IPS-20b (cell line): Measurements from ENCODE around the gene ZBTB26.
"Not testable (repeated sequence)": the region's sequence is repeated elsewhere in the genome, so short reads cannot be mapped to it uniquely, and the experiment has no call there.

Experiments
- H3K27ac ChIP-seq: one replicate; pipeline ENCODE4 v1.5.1; 2013; ENCODE audit warnings: low read length
- H3K27me3 ChIP-seq: 2 replicates; pipeline ENCODE4 v1.6.1; 2013; ENCODE audit warnings: mild to moderate bottlenecking, low read length, inconsistent platforms; ENCODE audit not compliant: insufficient read depth
- H3K36me3 ChIP-seq: 2 replicates; pipeline ENCODE4 v1.6.1; 2013; ENCODE audit warnings: low read depth, mild to moderate bottlenecking, inconsistent platforms, low read length, moderate library complexity; ENCODE audit not compliant: insufficient read depth
- H3K4me1 ChIP-seq: 2 replicates; pipeline ENCODE4 v1.6.1; 2013; ENCODE audit warnings: mild to moderate bottlenecking, control low read depth, inconsistent platforms, low read length, moderate library complexity; ENCODE audit not compliant: insufficient read depth
- H3K4me3 ChIP-seq: 2 replicates; pipeline ENCODE4 v1.5.1; 2013; ENCODE audit warnings: mild to moderate bottlenecking, low read length, inconsistent platforms
- H3K9ac ChIP-seq: 2 replicates; pipeline ENCODE4 v1.6.1; 2013; ENCODE audit warnings: low read depth, mild to moderate bottlenecking, inconsistent platforms, low read length, moderate library complexity
- H3K9me3 ChIP-seq: 2 replicates; pipeline ENCODE4 v1.6.1; 2013; ENCODE audit warnings: mild to moderate bottlenecking, low read depth, low read length, inconsistent platforms; ENCODE audit not compliant: insufficient read depth

The ZBTB26 gene

DNA sequence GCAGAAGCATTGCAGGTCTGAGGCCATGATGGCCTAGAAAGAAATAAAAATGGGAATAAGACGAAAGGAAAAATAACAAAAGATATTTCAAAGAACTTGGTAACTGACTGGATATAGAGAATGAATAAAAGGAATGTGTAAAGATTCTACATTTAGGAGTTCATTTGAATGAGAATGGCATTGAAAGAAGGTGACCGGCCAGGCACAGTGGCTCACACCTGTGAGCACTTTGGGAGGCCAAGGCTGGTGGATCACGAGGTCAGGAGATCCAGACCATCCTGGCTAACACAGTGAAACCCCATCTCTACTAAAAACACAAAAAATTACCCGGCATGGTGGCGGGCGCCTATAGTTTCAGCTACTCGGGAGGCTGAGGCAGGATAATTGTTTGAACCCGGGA, 8.6 kb downstream of the ZBTB26 start:
- H3K9ac ChIP-seq: peak overlapping the region; percentile 40; the same call in 1 of the 2 replicates
- peaks cover 25% of the 10 kb centered on the region for H3K36me3 ChIP-seq

DNA sequence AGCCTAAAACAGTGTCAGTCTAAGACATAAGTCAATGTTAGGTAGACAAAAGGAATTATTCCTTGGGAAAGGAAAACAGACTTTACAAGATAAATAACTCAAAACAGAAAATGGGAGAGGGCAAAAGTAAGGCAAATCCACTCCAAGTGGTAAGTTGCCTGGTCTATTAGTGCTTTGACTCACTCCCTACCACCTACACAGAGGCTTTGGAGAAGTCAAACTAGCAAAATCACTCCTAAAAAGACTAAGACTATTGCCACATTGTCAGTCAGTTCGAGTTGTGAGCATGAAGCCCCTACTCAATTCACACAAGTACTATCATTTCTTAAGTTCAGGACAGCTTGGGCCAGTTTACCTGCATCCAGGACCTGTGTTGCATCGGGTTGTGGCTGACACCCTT, 13.0 kb downstream of the ZBTB26 start:
- no peaks in the 10 kb centered on the region for H3K9me3 ChIP-seq
- H3K9ac ChIP-seq: no peak overlapping the region
- peaks cover 25% of the 10 kb centered on the region for H3K36me3 ChIP-seq
- no peak overlapping the region for H3K27ac ChIP-seq
- H3K4me1 ChIP-seq: peaks cover 11% of the 10 kb centered on the region; the same call in 1 of the 2 replicates
- H3K27me3 ChIP-seq: no peaks in the 10 kb centered on the region
- H3K4me3 ChIP-seq: no peak overlapping the region

More for the DNA sequence above, 8.6 kb downstream of the ZBTB26 start:
- Histone ChIP-seq H3K9me3 (no peaks in the 10 kb centered on the region), H3K4me3 (peak overlapping the region; percentile 41; the same call in 1 of the 2 replicates), H3K27me3 (no peaks in the 10 kb centered on the region), H3K27ac (no peak overlapping the region), H3K4me1 (peaks cover 18% of the 10 kb centered on the region; the same call in 1 of the 2 replicates)

DNA sequence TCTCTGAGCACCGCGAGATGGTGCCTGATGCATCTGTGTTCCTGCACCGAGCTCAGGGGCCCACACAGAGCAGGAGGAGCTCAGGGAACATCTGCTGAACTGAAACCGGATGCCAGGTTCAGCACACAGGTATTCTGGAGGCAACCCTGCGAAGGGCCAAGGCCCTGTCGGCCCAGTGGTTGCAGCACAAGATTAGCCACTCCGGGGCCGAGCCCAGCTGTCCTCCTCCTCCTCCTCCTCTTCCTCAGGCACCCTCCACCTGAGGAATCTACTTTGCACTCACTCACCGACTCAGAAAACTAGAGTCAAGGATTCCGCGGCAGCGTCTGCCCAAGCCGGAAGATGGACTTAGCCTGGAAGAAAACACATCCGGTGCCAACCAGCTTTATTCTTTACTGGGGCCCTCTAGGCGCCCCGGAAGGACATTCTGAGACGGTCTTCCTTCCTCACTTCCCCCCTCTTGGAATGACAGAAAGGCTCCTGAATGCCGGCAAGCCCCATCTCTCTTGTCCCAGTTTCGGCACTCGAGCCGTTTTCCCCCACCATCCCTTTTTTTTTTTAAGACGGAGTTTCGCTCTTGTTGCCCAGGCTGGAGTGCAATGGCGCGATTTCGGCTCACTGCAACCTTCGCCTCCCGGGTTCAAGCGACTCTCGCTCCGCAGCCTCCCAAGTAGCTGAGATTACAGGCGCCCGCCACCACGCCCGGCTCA, 18.2 kb downstream of the ZBTB26 start, which contains the start of gene ZBTB6:
Gene ZBTB6, minus strand, starts transcription at position 360 of the 710 bp plus-strand sequence. CDS start 1,251 bp downstream, outside the sequence.
- 0 out of 2 replicates have a peak, but pooled peaks cover 2% of the 10 kb centered on the region for H3K4me1 ChIP-seq
- no peaks in the 10 kb centered on the region for H3K9me3 ChIP-seq
- peak within 1 kb of the TSS; percentile 97 for H3K4me3 ChIP-seq
- peak within 1 kb of the TSS; percentile 98 for H3K9ac ChIP-seq
- peak within 1 kb of the TSS; percentile 90 for H3K27ac ChIP-seq
- no peaks in the 10 kb centered on the region for H3K27me3 ChIP-seq
- peaks cover 31% of the 10 kb centered on the region for H3K36me3 ChIP-seq

DNA sequence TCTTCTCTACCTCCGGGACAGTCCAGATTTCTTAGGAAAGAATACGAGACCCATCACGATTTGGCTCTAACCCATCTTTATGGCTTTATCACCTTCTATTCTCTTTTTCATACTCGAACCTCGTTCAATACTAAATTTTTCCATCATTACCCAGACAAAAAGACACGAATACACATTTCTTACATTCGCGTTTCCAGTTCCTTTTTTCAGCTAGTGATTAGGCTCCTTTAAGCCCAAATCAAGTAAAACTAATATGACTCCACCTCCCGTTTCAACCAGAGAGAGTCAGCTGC, 18.7 kb downstream of the ZBTB26 start:
- Histone ChIP-seq H3K9ac (peak overlapping the region; percentile 98), H3K27ac (peak overlapping the region; percentile 90), H3K4me3 (peak overlapping the region; percentile 97), H3K36me3 (peaks cover 27% of the 10 kb centered on the region), H3K9me3 (no peaks in the 10 kb centered on the region), H3K4me1 (0 out of 2 replicates have a peak, but pooled peaks cover 2% of the 10 kb centered on the region), H3K27me3 (no peaks in the 10 kb centered on the region)

DNA sequence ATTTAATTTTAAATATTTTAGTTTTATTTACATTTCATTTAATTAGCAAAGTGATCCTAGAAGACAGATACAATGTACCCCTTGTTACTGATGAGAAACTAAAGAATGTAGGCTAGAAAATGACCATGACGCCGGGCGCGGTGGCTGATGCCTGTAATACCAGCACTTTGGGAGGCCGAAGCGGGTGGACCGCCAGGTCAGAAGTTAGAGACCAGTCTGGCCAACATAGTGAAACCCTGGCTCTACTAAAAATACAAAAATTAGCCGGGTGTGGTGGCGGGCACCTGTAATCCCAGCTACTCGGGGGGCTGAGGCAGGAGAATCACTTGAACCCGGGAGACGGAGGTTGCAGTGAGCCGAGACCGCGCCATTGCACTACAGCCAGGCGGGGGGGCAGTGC, 25.2 kb downstream of the ZBTB26 start:
- not testable (repeated sequence) for H3K9me3 ChIP-seq, H3K27me3 ChIP-seq, H3K9ac ChIP-seq, H3K4me1 ChIP-seq, H3K27ac ChIP-seq, H3K4me3 ChIP-seq
- peaks cover 18% of the 10 kb centered on the region for H3K36me3 ChIP-seq

DNA sequence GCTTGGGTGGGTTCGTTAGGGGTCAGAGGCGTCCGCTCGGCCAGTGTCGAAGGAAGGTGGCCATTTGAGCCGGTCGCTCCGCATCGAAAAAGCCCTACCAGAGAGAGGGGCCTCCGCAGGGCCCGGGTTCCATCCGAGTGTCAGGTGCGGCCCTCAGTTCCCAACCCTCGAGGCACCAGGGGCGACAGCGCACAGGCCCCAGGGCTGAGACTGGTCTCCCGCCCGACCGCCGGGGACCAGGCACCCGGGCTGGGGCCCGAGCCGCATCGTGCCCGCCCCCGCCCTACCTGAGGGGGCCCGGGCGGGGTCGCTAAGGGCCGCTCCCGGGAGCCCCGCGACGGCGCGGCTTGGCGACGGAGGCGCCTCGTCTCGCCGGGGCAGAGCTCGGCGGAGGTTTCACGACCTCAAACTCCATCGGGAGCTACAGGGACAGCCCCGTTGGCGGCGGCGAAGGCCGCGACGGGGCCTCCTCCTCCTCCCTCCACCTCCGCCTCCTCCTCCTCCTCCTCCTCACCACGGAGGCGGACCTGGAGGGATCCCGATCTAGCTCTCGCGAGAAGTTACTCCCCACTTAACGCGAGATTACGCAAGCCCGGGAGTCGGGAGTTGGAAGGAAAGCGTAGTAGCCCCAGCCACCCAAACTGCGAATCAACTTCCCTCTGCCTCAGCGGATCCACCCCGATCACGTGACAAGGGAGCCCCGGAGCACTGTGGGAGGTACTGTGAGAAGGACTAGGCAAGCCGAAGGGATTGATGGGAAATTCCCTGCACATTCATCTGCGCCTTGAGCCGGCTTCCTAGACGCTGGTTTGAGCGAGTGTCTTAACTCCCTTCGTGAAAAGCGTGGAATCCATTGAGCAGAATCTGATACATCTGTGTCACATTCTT, 26.2 kb downstream of the ZBTB26 start, which contains the start of gene RC3H2:
Gene RC3H2, minus strand, starts transcription at position 537 of the 888 bp plus-strand sequence. CDS start 7,850 bp downstream, outside the sequence.
- peak within 1 kb of the TSS; percentile 90 for H3K27ac ChIP-seq
- H3K4me3 ChIP-seq: peak within 1 kb of the TSS; percentile 100
- peaks cover 8% of the 10 kb centered on the region; the same call in 1 of the 2 replicates for H3K36me3 ChIP-seq
- H3K4me1 ChIP-seq: peaks cover 9% of the 10 kb centered on the region; the same call in 1 of the 2 replicates
- H3K9me3 ChIP-seq: no peaks in the 10 kb centered on the region
- no peaks in the 10 kb centered on the region for H3K27me3 ChIP-seq
- peak within 1 kb of the TSS; percentile 100 for H3K9ac ChIP-seq

DNA sequence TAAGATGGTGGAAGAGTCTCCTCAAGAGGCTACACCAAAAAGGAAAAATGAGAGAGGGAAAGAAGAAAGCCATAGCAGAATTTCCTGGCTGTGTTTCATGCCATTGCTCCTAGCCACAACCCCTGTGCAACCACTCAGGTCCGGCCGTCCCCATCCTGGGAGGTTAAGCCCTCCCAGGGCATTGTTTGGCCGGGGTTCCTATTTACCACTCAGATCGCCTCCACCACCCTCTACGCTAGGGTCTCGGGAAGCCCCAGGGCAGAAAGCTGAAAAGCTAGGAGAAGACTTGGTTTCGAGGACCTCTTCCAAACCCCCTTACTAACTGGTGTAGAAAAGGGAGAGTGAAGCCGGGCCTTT, 26.9 kb downstream of the ZBTB26 start:
- H3K4me3 ChIP-seq: peak overlapping the region; percentile 100
- H3K4me1 ChIP-seq: peaks cover 9% of the 10 kb centered on the region; the same call in 1 of the 2 replicates
- H3K27ac ChIP-seq: peak overlapping the region; percentile 90
- no peaks in the 10 kb centered on the region for H3K9me3 ChIP-seq
- peaks cover 2% of the 10 kb centered on the region; the same call in 1 of the 2 replicates for H3K36me3 ChIP-seq
- H3K27me3 ChIP-seq: no peaks in the 10 kb centered on the region
- peak overlapping the region; percentile 100 for H3K9ac ChIP-seq

DNA sequence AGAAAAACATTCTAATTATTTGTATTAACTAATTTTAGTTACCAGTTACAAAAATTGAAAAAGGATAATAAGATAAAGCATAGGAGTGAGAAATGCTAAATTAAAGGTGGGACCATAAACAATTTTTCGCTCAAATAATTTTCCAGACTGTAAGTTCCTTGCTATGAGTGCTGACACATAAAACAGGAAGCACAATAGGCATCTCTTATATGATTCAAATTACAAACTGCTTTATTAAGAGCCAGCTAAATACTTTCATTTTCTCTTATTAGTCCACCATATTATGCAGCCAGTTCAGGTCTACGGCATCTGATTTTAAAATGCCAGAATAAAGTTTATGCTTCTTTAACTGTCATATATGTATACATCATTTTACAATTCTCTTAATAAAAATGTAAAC, 30.5 kb downstream of the ZBTB26 start:
- H3K4me1 ChIP-seq: peaks cover 9% of the 10 kb centered on the region; the same call in 1 of the 2 replicates
- H3K27ac ChIP-seq: no peak overlapping the region
- H3K9me3 ChIP-seq: no peaks in the 10 kb centered on the region
- no peak overlapping the region for H3K4me3 ChIP-seq
- H3K36me3 ChIP-seq: peaks cover 19% of the 10 kb centered on the region
- no peaks in the 10 kb centered on the region for H3K27me3 ChIP-seq
- no peak overlapping the region for H3K9ac ChIP-seq

DNA sequence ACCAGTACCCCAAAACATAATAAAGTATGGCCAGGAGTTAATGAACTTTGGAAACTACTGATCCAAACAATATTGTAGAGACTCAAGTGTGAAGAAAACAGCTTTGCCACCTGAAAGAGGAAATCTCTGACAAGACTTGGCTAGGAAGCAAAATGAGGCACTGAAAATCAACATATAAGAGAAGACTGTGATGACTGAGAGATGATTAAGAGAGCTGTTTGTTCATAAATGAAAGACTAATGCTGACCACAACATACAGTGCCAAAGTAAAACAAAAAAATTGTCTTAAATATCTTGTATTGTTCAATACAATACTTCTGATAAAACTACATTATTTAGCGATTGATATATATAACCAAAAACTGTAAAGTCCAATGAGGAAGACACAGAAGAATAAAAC, 33.3 kb downstream of the ZBTB26 start:
- Histone ChIP-seq H3K27me3 (no peaks in the 10 kb centered on the region), H3K27ac (no peak overlapping the region), H3K9me3 (no peaks in the 10 kb centered on the region), H3K4me3 (no peak overlapping the region), H3K4me1 (no peaks in the 10 kb centered on the region), H3K36me3 (peaks cover 45% of the 10 kb centered on the region), H3K9ac (no peak overlapping the region)

DNA sequence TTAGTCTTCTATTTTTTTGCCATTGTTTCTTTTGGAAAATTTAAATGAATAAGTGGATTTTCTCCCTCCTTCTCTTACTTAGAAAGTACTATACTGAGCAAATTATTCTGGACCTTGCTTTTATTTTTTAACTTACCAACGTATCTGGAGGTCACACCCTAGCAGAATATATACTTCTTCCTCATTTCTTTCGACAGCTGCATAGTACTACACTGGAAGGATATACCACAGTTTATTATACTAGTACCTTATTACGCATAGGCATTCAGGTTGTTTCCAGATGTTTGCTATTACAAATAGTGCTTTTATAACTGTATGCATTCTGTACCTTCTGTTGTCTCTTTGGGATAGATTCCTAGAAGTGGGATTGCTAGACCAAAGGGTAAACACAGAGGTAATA, 42.8 kb downstream of the ZBTB26 start:
- Histone ChIP-seq H3K27ac (no peak overlapping the region), H3K9ac (no peak overlapping the region), H3K4me3 (no peak overlapping the region), H3K9me3 (no peaks in the 10 kb centered on the region), H3K27me3 (no peaks in the 10 kb centered on the region), H3K4me1 (no peaks in the 10 kb centered on the region), H3K36me3 (peaks cover 83% of the 10 kb centered on the region)

DNA sequence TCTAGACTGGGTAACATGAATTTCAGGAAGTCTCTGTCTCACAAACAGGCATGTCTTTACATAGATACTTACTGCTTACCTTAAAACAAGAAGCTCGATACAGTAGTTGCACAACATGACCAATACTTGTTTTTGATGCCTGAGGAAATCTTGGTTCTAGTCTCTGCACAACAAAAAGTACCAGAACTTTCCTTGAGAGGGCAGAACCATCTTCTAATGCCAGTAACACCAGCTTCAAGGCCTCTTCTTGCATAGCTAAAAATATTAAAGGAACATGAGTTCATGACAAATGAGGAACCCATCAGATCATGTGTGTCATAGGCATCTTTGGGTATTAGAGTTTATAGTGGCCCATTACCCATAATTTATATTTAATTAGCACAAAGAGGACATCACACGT, 48.2 kb downstream of the ZBTB26 start:
- no peaks in the 10 kb centered on the region for H3K4me1 ChIP-seq
- H3K9ac ChIP-seq: no peak overlapping the region
- H3K27ac ChIP-seq: no peak overlapping the region
- H3K9me3 ChIP-seq: no peaks in the 10 kb centered on the region
- no peak overlapping the region for H3K4me3 ChIP-seq
- H3K36me3 ChIP-seq: peaks cover 86% of the 10 kb centered on the region
- no peaks in the 10 kb centered on the region for H3K27me3 ChIP-seq
